NCI-H1105 (cell line): ENCODE results near the gene LIMCH1.

Source experiments
- DNase-seq: peaks from one replicate; lab custom pipeline; 2025; lab: John Stamatoyannopoulos, UW

Gene LIMCH1

DNA sequence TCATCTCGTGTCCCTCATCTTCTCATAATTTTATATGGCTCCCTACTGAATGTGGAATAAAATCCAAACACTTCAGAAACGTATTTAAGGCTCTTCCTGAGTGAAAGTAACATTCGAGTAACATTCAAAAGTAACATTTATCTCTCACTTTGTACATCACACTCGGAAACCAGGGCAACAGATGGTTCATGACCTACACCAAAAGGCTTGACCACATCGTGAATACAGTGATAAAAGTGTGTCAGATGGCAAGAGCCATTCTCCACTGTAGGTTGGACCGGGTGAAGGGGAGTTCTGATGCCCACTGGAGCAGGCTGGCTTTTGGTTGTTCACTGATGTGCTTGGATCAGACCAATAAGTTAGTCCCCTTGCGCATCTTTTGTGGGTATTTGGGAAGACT, 5.6 kb upstream of the LIMCH1 start:
- DNase-seq = no peak

DNA sequence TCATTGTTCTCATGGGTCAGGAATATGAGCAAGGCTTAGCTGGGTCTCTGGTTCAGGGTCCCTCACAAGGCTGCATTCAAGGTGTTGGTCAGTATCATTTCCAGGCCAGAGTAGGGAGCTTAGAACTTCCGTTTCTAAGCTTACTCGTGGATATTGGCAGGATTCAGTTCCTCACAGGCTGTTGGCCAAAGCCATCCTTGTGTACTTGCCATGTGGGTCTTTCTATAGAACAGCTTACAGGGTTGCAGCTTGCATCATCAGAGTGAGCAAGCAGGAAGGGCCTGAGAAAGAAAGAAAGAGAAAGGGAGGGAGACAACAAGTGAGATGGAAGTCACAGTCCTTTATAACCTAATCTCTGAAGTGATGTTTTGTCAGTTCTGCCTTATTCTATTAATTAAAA, 5.1 kb upstream of the LIMCH1 start:
- no peak for DNase-seq

- DNase-seq = no peak
Observed at GRCh38 chr4:41533680-41534079, 4.3 kb upstream of the LIMCH1 start.

DNA sequence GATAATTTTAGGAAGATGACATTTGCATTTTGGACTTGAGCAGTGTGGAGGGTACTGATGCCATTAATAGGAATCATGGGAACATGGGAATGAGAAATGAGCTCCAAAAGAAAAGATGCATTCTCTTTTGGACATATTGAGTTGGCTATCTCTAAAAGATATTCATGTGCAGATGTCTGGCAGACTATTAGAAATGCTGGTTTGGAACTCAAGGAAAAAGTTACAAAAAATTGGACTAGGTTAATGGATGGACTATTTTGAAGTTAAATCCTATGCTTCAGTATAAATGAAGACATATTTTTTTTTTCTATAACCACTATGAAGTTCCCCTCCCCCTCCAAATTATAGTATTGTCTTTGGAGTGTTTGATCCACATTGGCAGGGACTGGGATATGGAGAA, 3.6 kb upstream of the LIMCH1 start:
- no peak for DNase-seq

DNA sequence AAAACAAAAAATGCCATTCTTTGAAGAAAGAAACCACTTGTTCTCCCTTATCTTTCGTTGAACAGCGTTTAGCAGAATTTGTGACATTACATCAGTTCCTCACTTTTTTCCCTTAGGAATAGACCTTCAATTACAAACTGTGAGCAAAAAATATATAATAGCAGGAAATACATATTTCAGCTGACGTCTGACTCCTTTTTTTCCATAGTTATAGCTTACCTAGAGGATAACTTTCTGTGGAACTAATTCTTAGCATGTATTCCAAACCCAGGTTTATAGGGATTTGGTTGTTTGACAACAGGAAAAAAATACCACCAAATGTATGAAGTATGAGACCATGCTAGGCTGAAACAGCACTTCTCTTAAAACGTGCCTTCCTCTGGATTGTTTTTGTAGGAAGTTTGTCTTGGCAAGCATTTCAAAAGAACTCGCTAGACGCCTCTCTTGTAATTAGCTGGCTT, 2.0 kb upstream of the LIMCH1 start:
- DNase-seq = no peak

GRCh38 chr4:41537292-41537890, 566 bp upstream of the LIMCH1 start:
- DNase-seq = no peak

DNA sequence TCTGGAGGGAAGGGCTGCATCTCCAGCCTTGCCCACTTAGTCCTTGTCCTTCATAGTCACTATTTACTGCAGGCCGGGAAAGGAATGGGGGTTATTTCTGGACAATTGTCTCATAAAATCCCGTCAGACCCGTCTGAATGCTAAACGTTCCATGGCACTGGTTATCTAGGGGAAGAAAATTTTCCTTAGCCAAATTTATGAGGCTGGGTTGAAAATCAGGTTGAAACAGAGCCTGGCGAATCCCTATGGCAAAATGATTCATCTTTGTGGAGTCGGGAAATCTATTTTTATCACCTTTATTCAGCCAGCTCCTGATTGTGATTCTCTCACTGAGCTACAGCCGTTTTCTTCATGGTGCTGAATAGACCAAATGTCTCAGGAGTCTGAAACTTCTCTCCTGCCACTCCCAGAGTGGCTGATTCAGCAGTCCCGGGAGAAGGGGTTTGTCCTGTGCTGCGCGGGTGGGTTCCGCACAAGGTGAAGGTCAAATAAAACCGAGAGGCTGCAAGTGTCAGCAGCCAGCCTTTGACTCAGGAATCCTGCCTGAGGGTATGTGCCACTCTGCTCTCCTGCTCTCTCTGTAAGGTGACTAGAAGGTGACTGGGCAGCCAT, 1.0 kb downstream of the LIMCH1 start:
- no peak for DNase-seq

DNA sequence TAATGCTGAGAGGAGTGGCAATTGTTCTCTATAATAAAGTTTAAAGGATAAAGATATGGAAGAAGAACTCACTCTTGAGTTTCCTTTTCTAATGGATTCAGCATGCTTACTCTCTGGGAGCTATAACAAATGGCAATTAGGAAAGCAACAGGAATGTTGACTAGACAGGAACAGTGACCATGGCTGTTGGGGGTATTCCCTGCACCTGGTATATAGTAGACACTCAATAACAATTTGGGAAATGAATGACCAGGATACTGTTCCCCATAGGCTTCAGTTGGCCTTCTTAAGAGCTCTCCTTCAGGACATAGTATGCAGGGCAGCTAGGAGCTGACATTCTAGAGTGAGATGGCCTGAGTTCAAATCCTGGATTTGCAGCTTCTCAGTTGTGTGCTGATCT, 1.8 kb downstream of the LIMCH1 start:
- DNase-seq = no peak

- no peak for DNase-seq
Observed at GRCh38 chr4:41540687-41541086, 2.7 kb downstream of the LIMCH1 start.

DNA sequence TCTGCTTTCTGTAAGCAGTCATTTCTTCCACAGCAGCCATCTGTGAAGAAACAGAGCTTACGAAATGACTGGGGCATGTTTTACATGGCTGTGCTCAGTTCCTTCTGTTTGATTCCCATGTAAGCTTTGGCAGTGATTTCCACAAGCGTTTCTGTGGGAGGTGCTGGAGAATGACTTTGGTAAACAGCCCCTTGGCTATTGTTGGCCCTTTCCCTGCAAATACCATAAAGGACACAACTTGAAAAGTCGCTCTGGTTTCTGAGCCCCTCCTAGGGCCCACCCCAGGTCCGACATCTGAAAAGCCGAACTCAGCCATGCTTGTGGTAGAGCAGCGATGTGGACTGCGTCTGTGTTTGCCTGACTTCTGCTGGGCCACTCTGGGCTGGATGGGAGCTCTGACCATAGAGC, 3.7 kb downstream of the LIMCH1 start:
- DNase-seq = no peak

- DNase-seq = no peak
Observed at GRCh38 chr4:41542526-41543275, 4.7 kb downstream of the LIMCH1 start.

- no peak for DNase-seq
Observed at GRCh38 chr4:41545238-41545637, 7.3 kb downstream of the LIMCH1 start.

GRCh38 chr4:41546638-41547037, 8.7 kb downstream of the LIMCH1 start:
- no peak for DNase-seq

DNA sequence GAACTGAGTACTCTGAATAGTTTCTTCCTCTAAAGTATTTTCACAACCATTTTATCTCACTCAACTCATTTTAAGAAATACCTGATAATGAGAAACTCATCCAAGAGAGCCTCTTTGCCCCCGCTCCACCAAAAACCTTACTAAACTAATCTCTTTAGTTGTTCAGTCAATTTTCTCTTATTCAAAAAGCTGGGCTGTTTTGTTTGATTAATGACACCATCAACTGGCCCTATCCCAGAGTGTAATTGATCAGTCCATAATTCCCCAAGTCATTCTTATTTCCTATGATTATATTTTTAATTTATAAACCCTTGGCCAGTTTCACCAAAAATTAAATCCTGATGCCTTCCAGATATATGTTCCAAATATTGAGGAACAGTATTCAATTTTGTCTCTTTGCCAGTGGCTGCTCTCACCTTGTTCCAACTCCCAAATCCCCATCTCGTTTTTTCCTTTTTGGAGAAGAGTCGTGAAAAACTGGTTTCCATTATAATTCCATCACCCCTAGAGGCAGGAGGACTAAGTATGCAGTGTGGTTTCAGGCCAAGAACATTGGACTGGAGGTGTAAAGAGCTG, 10.4 kb downstream of the LIMCH1 start:
- DNase-seq = no peak

GRCh38 chr4:41549478-41549877, 11.5 kb downstream of the LIMCH1 start:
- DNase-seq = no peak

DNA sequence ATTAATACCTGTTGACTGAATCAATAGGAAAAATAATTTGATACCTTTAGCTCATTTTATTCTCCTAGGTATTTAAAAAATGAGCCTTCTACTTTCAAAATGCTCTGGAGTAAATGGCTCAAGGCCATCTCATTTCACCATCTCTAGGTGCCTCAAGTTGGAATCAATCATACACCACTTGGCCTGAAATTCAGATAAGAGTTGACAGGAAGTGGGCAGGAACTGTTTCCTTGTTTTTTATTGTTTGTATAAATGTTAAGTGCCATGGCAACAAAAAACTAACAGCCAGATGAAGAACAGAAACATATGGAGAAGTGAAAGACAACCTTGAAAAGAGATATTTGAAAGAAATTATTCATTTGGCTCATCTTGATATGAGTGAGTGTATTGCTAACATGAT, 12.4 kb downstream of the LIMCH1 start:
- DNase-seq = no peak

- DNase-seq = no peak
Observed at GRCh38 chr4:41551536-41551935, 13.6 kb downstream of the LIMCH1 start.

GRCh38 chr4:41554905-41555304, 16.9 kb downstream of the LIMCH1 start:
- DNase-seq = no peak

DNA sequence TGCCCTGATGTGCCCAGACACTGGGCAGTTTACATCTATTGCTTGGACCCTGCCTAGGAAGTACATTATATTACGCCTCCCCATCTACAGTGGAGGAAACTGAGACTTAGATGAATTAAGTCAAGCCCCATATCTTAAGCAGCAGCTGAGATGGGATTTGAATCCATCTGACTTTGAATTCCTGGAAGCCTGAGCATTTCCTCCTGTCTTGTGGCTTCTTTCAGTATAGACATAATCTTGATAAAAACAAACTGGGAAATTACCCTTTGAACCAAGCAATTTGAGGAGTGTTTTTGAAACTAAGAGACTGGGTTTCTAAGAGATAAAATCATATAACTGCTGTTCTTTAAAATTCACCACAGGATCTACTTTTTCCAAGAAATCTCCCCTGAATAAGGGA, 18.6 kb downstream of the LIMCH1 start:
- DNase-seq = no peak

DNA sequence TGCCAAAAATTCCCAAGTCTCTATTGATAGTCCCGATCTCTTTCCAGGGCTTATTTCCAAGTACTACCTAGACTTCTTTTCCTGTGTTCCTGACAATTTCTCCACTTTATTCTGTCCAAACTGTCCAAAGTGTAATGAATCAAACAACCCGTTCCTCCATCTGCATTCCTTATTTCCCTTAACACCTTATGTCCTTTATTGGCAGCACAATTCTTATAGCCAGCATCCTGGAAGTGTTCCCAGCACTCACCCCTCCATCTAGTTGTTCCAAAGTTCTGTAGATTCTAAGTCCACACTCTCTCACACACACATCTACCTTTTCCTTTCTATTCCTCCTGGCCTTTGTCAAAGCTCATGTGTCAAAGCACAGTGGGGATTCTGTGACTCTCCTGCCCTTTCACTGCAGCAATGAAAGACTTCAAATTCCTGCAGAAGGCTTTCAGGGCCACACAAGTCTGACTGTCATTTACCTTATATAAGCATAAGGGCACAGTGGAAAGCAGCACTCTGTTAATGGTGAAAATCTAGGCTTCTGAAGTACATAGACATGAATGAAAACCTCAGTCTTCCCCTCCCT, 22.1 kb downstream of the LIMCH1 start:
- DNase-seq = no peak

DNA sequence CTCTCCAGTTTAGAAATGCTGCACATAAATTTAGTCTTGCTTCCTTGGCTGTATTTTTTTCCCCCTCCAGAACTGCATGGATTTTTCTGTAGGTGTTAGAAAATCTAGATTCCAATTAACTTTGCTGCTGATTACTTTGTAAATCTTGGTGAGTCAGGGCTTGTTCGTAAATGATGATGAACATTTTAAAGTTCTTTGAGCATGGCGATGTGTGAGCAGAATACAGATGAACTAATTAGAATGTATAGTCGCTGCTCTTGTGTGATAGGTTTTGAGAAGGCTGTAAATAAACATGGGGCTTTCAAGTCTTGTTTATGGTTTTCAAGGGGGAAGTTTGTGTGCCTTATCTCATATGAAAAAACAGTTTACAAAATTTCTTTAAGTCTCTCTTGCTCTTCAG, 23.3 kb downstream of the LIMCH1 start:
- DNase-seq = no peak

- DNase-seq = no peak
Observed at GRCh38 chr4:41567186-41567585, 29.2 kb downstream of the LIMCH1 start.

DNA sequence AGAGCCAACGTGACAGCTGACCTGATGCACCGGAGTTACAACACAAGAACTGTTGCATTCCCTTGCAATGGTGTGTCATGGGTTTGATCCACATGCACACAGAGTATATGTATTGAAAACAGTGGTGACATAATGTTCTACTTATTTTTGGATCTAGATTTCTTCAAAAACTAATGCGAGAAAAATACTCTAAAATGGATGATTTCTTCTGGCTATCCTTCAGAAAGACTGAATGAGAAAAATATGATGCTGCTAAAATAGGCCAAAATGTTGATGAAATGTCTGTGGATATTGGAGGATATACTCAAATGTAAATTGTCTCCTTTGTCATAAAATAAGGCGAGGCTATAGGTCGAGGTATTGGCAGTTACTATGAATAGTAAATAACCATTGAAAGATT, 30.4 kb downstream of the LIMCH1 start:
- no peak for DNase-seq
